ENCODE results near the gene ERVK3-1.

ERVK3-1 gene

DNA sequence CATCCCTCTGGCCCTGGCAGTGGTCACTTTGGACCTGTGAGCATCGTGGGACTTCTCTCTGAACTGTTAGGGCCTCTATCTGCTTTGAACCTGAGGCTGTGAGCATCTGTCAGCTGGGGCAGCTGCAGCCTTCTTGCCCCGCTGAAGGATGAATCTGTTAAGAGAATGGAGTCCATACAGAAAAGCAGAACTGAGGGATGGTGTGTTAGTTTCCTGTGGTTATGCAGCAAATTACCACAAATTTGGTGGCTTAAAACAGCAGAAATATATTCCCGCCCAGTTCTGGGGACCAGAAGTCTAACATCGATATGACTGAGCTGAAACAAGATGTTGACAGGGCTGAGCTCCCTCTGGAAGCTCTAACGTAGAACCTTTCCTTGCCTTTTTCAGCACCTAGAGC, 59.0 kb downstream of the ERVK3-1 start:
- DNase-seq, result no peak
